NCI-H146 treated with DMSO at 0.1 percent for 48 hours (cell line): ENCODE measurements around the gene DGKB.

Experiments used
- DNase-seq: peaks from one replicate; lab custom pipeline; 2025; ENCODE audit not compliant: unreplicated experiment; lab: John Stamatoyannopoulos, UW

DGKB gene

DNA sequence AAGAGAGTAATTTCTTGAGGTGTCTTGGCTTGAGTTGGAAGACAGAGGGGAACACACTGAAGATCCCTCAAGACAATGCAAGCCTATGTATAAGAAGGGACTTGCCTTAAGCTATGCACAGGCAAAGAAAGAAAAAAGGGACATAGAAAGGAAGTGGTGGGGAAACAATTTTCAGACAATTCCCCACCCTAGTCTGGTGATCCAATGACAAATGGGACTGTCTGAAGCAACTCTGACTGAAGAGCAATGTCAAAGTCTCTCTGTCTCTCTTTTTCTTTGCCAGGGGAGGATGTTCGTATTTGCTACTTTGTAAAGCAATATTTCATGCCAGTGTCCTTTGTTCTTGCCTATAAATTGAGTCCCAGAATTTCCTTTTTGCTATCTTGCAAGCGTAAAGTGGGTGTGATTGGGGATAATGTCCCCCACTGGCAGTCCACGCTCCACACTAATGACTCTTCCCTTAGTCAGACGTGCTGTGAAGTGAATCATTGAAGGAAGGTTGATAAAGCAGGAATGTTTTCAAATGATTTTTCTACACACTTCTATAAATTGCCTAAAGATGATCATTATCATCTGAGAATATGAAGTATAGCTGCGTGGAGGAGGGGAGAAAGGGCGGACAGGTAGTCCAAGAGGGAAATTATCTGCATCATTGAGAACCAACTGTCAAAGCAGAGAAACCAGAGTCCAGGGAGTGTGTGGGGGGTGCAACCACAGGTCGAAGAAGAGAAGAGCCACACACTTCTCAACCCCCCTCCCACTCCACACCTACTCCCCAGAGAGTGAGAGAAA, 669.3 kb downstream of the DGKB start:
- DNase-seq = no peak

DNA sequence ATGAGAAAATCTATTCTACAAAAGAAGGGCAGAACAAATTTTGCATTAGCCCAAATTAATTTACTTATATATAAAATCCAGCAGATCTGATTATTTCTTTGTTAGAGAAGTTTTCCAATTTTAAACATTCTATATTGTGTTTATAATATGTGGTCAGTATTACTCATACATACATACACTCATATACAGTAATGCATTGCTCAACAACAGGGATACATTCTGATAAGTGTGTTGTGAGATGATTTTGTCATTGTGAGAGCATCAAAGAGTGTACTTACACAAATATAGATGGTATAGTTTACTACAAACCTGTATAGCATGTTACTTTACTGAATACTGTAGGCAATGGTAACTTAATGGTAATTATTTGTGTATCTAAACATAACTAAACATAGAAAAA, 673.5 kb downstream of the DGKB start:
- DNase-seq = no peak

GRCh38 chr7:14228341-14228740, 674.2 kb downstream of the DGKB start:
- no peak for DNase-seq

GRCh38 chr7:14226126-14226525, 676.4 kb downstream of the DGKB start:
- DNase-seq = no peak

DNA sequence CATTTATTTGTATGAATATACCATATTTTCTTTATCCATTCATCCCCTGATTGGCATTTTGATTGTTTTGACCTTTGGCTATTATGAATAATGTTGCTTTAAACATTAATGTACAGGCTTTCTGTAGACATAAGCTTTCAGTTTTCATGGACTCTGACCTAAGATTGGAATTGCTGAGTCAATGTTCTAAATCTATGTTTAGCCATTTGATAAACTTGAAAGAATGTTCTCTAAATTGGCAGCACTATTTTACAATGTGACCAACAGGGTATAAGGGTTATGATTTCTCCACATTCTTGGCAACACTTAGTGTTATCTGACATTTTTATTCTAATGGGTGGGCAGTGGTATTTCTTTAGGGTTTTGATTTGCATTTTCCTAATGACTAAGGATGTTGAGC, 683.4 kb downstream of the DGKB start:
- no peak for DNase-seq

- DNase-seq = no peak
These were observed 684.2 kb downstream of the DGKB start for GRCh38 chr7:14218338-14218737.

DNA sequence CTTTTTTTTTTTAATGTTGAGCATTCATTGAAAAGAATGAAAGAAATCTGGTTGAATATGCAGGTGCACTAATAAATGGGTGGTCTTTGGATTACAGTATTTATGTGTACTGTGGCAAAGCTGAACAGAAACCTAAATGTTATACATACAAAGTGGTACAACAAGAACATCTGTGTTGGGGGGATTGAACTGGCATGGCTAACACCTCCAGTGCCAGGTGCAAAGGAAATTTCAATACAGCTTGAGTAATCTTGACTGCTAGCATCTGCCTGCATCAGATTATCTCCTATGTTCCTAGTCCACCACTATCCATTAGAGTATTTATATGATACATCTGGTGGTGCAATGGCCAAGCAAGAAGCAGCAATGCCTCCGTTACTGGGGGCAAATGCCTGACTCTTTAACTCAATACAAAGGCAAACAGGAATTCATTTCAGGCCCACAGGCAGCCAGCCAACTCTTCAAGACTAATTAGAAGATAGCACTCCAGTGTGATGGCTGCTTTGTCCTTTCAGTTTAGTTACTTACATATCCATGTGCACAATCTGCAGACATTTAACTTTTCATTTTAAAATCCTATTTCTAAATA, 692.6 kb downstream of the DGKB start:
- peak; percentile 35 for DNase-seq

DNA sequence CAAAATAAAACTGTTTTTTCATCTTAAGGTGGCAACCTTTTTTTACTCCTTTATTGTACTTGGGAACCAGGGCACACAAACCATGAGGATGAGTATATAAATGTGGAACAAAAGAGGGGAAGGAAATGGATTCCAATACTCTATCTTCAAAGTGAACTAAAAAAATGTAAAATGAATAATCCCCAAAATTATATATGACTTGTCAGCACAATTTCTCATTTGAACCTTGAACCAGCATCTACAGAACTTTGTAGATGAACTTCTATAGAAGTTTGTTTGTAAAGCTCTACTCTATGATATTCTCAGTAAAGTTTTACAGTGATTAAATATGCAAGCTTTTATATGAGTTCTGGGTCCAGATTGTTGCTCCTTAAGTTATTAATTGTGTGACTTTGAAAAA, 694.8 kb downstream of the DGKB start:
- no peak for DNase-seq

DNA sequence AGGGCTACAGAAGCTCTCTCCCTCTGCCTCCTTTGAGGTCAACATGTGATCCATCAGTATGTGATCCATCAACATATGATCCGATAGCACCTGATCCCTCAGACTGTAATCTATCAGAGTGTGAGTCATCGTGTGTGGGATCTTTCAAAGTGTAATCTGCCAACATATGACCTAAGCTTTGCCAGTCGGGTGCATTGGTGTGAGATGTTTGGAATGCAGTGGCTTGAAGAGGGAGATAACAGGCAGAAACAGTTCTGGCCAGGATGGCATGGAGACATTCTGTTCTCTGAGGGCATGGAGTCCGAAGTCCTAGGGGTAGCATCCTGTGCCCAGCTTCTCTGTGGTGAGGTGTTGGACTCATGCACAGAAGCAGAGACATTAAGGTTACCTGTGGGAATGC, 695.4 kb downstream of the DGKB start:
- no peak for DNase-seq

DNA sequence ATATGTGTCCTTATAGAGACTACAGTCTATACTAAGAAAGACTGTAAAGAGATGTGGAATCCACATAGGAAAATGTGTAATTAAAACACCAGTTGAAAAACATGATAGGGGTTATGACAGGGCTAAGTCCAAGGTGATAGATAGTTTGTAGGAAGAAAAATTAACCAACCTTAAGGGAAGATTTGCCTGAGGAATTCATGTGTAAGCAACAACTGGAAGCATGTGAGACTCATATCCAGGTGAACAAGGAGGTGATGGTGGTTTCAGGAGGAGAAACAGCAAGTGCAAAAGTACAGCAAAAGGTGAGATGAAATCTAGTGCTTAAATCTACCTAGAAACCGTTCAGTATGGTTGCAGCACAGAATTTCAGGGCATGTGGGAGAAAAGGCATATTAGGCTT, 696.4 kb downstream of the DGKB start:
- DNase-seq = no peak

DNA sequence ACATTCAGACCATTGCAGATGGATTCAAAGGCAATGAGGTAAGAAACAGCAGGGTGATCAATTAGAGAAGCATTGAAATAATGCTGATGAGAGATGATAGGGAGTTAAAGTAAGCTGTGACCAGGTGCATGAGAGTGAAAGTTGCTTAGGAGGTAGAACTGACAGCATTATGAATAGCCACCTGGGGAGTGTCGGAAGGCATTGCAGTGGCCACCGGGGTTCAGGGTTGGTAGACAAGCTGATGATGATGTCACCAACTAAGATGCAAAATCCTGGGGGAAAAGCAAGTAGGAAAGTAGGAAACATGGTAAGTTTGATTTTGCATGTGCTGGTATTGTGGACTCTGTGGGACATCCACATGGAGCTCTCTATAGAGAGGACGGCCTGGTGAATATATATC, 701.2 kb downstream of the DGKB start:
- peak; percentile 92 for DNase-seq

DNA sequence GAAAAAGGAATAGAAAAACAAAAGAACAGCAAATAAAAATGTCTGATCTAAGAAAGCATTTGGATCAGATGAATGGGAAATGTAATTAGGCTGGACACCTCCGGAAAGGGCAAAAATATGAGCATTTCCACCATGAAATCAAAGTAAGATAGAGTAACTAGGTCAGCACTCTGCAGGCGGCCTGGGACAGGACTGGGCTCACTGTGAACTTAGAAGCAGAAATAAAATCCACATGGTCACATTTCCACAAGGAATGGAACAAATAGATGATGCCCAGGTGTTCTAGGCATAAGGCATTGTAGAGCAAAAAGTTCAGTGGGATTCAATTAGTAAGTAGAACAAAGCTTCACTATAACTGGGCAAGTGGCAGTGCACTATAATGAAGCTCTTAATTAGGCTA, 703.2 kb downstream of the DGKB start:
- DNase-seq = no peak

GRCh38 chr7:14197280-14197679, 705.3 kb downstream of the DGKB start:
- peak; percentile 86 for DNase-seq

- no peak for DNase-seq
These were observed 706.0 kb downstream of the DGKB start for GRCh38 chr7:14196555-14196954.

DNA sequence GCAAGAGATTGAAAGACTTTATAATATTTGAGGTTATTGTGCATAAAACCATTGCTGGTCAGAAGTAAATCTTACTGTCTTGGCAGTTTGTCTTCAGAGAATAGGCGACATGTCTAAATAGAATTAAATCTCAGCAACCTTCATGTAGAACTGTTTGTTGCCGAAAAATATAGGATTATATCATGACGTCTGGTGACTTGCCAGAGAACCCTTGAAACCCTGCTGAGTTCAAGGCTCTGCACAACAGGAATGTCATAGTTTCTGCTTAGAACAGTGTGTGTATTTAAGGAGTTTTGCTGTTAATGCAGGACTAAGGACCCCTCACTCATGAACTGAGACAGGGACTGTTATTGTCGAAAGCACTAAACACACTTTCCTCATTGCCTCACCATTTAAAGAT, 706.7 kb downstream of the DGKB start:
- no peak for DNase-seq

- DNase-seq = no peak
These were observed 707.5 kb downstream of the DGKB start for GRCh38 chr7:14195079-14195478.

DNA sequence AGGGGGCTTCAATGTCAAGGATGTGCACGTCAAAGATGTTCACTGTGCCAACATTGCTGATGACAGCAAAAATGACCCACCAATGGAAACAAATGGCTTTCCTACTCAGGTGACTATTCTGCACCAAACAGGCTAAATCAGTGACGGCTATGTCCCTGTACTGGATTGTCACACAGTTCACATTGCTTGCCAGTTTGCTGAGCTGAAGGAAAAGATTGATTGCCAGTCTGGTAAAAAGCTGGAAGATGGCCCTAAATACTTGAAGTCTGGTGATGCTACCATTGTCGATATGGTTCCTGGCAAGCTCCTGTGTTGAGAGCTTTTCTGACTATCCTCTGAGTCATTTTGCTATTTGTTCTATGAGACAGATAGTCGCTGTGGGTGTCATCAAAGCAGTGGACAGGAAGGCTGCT, 710.9 kb downstream of the DGKB start:
- DNase-seq = no peak

DNA sequence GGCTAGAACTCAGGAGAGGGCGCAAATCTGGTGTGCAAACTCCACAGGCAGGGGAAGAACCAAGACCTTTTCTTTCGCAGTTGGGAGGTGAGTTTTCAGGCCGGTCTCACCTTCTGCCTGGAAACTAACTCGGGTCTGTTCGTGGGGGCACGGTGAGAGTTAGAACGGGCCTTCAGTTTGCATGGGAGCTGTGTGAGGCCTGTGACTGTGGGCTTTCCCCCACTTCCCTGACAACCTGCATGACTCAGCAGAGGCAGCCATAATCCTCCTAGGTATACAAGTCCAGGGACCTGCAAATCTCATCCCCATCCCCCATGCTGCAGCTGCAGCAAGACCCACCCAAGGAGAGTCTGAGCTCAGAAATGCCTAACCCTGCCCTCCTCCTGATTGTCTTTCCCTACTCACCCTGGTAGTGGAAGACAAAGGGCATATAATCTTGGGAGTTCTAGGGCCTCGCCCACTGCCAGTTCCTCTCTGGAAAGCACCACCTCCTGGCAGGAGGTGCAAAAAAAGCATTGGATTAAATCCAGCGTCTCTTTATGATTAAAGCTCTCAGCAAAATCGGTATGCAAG, 718.2 kb downstream of the DGKB start:
- DNase-seq = no peak

DNA sequence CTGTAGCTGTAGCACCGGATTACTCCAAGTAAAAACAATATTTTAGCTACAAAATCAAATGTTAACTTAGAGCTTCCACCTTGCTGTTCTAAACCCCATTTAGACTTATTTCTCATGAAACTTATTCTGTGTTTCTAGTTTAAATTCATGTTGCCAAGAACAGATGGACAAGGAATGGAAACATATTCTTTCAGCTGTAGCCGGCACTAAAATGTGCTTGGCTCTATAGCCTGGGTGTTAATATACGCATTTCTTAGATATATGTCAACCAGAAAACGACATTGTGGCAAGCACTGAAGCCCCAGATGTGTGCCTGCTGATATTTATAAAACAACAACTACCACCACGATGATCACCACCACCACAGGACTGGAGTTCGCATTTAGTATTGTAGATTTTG, 722.8 kb downstream of the DGKB start:
- no peak for DNase-seq

GRCh38 chr7:14177876-14178275, 724.7 kb downstream of the DGKB start:
- no peak for DNase-seq

DNA sequence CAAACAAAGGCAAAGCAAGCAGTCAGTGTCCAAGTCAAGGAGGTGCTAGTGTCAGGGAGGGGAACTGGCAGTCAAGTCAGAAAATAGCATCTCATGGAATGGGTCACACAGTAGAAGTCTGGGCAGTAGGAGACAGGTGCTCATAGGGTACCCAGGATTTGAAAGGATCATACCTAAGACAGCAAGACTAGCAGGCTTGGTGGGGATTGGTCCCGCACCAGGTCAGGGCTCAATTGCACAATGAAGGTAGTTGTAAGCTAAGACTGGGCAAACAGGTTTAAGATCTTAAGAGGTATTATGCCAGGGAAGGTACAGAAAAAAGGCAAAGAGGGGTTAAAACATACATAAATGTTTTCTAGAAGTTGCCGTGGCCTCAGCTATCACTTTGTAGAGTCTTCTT, 731.7 kb downstream of the DGKB start:
- no peak for DNase-seq

- DNase-seq = no peak
These were observed 744.4 kb downstream of the DGKB start for GRCh38 chr7:14158111-14158510.

DNA sequence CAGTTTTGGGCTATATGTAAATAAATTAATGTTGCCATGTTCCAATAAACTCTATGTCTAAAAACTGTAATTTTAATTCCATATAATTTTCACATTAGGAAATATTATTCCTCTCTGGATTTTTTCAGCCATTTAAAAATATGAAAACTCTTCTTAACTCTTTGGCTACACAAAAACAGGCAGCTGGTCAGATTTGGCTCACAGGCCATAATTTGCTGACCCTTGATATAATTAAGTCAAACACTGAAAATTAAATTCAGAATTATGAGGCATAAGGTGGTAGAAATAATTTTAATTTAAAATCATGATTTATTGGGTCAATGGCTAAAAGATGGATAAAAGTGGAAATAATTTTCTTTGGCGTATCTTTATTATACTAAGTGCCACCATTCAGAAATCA, 746.1 kb downstream of the DGKB start:
- DNase-seq = no peak
